GM23338 (cell line): ENCODE data around the gene STX8. TPM values are rescaled to one million over a fixed set of nuclear protein-coding genes. Genes with fewer than 3 reads are reported as not detected.

Source experiments
- ATAC-seq: fragments of 200-7000 bp; cut with Tn5 transposase; 3 replicates; pipeline ENCODE4 v1.9.1; 2020
- DNase-seq: peaks from one replicate; pipeline ENCODE4 v3.0.0-alpha.2; 2015; ENCODE audit warnings: low spot score
- H2AFZ ChIP-seq: fragments of 200-600 bp; sonication (generic); 2 replicates; pipeline ENCODE4 v1.8.0; 2016; ENCODE audit warnings: antibody characterized with exemption, mild to moderate bottlenecking, moderate library complexity
- H3F3A ChIP-seq: fragments of 200-600 bp; sonication (generic); replicated peaks from 2 replicates; pipeline ENCODE4 v1.8.0; 2017; ENCODE audit warnings: antibody characterized with exemption, mixed run types, low read depth
- H3K27ac ChIP-seq: fragments of 200-600 bp; sonication (generic); 2 replicates; pipeline ENCODE4 v1.6.1; 2016; ENCODE audit warnings: low read depth
- H3K27me3 ChIP-seq: fragments of 200-600 bp; sonication (generic); 2 replicates; pipeline ENCODE4 v1.8.0; 2016; ENCODE audit warnings: mild to moderate bottlenecking, mixed run types, moderate library complexity; ENCODE audit not compliant: insufficient read depth
- H3K36me3 ChIP-seq: fragments of 200-600 bp; sonication (generic); 2 replicates; pipeline ENCODE4 v1.8.0; 2016; ENCODE audit warnings: mild to moderate bottlenecking; ENCODE audit not compliant: insufficient read depth
- H3K4me1 ChIP-seq: fragments of 200-600 bp; sonication (generic); 2 replicates; pipeline ENCODE4 v1.8.0; 2016; ENCODE audit warnings: mild to moderate bottlenecking, moderate library complexity; ENCODE audit not compliant: insufficient read depth
- H3K4me2 ChIP-seq: fragments of 200-600 bp; sonication (generic); 2 replicates; pipeline ENCODE4 v1.7.1; 2017; ENCODE audit warnings: mixed run types
- H3K4me3 ChIP-seq: fragments of 200-600 bp; sonication (generic); 2 replicates; pipeline ENCODE4 v1.6.1; 2016; ENCODE audit warnings: mixed run types
- H3K79me2 ChIP-seq: fragments of 200-600 bp; sonication (generic); replicated peaks from 2 replicates; pipeline ENCODE4 v1.8.0; 2017; ENCODE audit warnings: mild to moderate bottlenecking; ENCODE audit not compliant: insufficient read depth
- H3K9me2 ChIP-seq: fragments of 200-600 bp; sonication (generic); 2 replicates; pipeline ENCODE4 v1.8.0; 2017; ENCODE audit not compliant: insufficient read depth
- H4K20me1 ChIP-seq: fragments of 200-600 bp; sonication (generic); replicated peaks from 2 replicates; pipeline ENCODE4 v1.8.0; 2017; ENCODE audit warnings: mild to moderate bottlenecking; ENCODE audit not compliant: insufficient read depth
- H3K27ac Mint-ChIP-seq: 2 replicates; pipeline ENCODE4 v1.8.0; 2020; ENCODE audit warnings: inconsistent platforms, mild to moderate bottlenecking, moderate library complexity, mixed read lengths
- H3K27me3 Mint-ChIP-seq: 3 replicates; pipeline ENCODE4 v1.8.0; 2022; ENCODE audit warnings: low read depth, mild to moderate bottlenecking, moderate library complexity, mixed read lengths, inconsistent platforms; ENCODE audit not compliant: insufficient read depth, poor library complexity
- H3K36me3 Mint-ChIP-seq: 3 replicates; pipeline ENCODE4 v1.8.0; 2021; ENCODE audit warnings: low read depth, mild to moderate bottlenecking, inconsistent platforms, moderate library complexity, mixed read lengths
- H3K4me1 Mint-ChIP-seq: 3 replicates; pipeline ENCODE4 v1.8.0; 2020; ENCODE audit warnings: mild to moderate bottlenecking, inconsistent platforms, mixed read lengths
- H3K4me3 Mint-ChIP-seq: 3 replicates; pipeline ENCODE4 v1.8.0; 2021; ENCODE audit warnings: moderate library complexity, mild to moderate bottlenecking, inconsistent platforms, mixed read lengths
- H3K9me3 Mint-ChIP-seq: 3 replicates; pipeline ENCODE4 v1.8.0; 2020; ENCODE audit warnings: moderate library complexity, mild to moderate bottlenecking, inconsistent platforms, mixed read lengths
- CREB1 ChIP-seq: fragments of 250-450 bp; sonication (Bioruptor Pico); IDR thresholded peaks from 2 replicates; pipeline ENCODE4 v1.5.0; 2020; ENCODE audit warnings: low read depth, mild to moderate bottlenecking, moderate library complexity
- EZH2 ChIP-seq: fragments of 200-600 bp; sonication (generic); IDR thresholded peaks from one replicate; pipeline ENCODE4 v1.8.0; 2017; ENCODE audit warnings: antibody characterized with exemption, mild to moderate bottlenecking, low read depth; ENCODE audit not compliant: unreplicated experiment
- EZH2phosphoT487 ChIP-seq: fragments of 200-600 bp; sonication (generic); IDR thresholded peaks from one replicate; pipeline ENCODE4 v1.8.1; 2018; ENCODE audit warnings: antibody characterized with exemption; ENCODE audit not compliant: unreplicated experiment
- JUNB ChIP-seq: IDR thresholded peaks from one replicate; pipeline ENCODE4 v1.6.1; 2016; ENCODE audit warnings: antibody characterized with exemption; ENCODE audit not compliant: unreplicated experiment
- NANOG ChIP-seq: IDR thresholded peaks from 2 replicates; pipeline ENCODE4 v1.6.1; 2016; ENCODE audit warnings: antibody characterized with exemption, borderline replicate concordance
- POLR2AphosphoS5 ChIP-seq: IDR thresholded peaks from 2 replicates; pipeline ENCODE4 v1.6.1; 2016; ENCODE audit warnings: antibody characterized with exemption, low read depth
- STAT1 ChIP-seq: IDR thresholded peaks from one replicate; pipeline ENCODE4 v1.6.1; 2016; ENCODE audit warnings: antibody characterized with exemption; ENCODE audit not compliant: unreplicated experiment
- ZNF114 ChIP-seq: fragments of 250-450 bp; sonication (Bioruptor Pico); IDR thresholded peaks from 2 replicates; pipeline ENCODE4 v1.5.0; 2020; ENCODE audit warnings: mild to moderate bottlenecking, moderate library complexity
- ZNF331 ChIP-seq: fragments of 250-450 bp; sonication (Bioruptor Pico); IDR thresholded peaks from 2 replicates; pipeline ENCODE4 v1.5.0; 2020; ENCODE audit warnings: low read depth, mild to moderate bottlenecking, moderate library complexity
- polyA plus RNA-seq: library from polyadenylated mRNA; unstranded; fragments of >200 nt; fragmentation: Nextera tagmentation; extraction: Ambion mirVana; gene quantifications from 2 replicates; pipeline ENCODE4 v1.2.1, GENCODE V29; 2016
- total RNA-seq: library from RNA; depleted of rRNA; stranded (reverse); fragments of >200 nt; shearing (Covaris generic); gene quantifications from 2 replicates; pipeline ENCODE4 v1.2.3, GENCODE V29; 2014
- TF ChIP-seq, protein P1 (sequence below), 2 experiments: fragments of 200-600 bp in 1 of 2; sonication (generic) in 1 of 2; conservative IDR thresholded peaks; 2 replicates each; pipeline versions ENCODE4 v1.5.1 to v1.6.1; 2016 to 2017; ENCODE audit warnings: antibody characterized with exemption in 2 of 2, low read depth in 2 of 2, mild to moderate bottlenecking in 2 of 2, moderate library complexity in 1 of 2
- TF ChIP-seq, protein P2 (sequence below): IDR thresholded peaks from one replicate; pipeline ENCODE4 v1.6.1; 2018; ENCODE audit warnings: antibody characterized with exemption; ENCODE audit not compliant: unreplicated experiment
- TF ChIP-seq, protein P3 (sequence below): IDR thresholded peaks from 2 replicates; pipeline ENCODE4 v1.6.1; 2016; ENCODE audit warnings: antibody characterized with exemption
- TF ChIP-seq, protein P4 (sequence below): fragments of 250-450 bp; sonication (Bioruptor Pico); IDR thresholded peaks from 2 replicates; pipeline ENCODE4 v1.5.0; 2020; ENCODE audit warnings: mild to moderate bottlenecking, moderate library complexity

STX8 gene
- total and polyA plus RNA-seq, 2 experiments from 2014 or later: 59.4 to 82.3 TPM

DNA sequence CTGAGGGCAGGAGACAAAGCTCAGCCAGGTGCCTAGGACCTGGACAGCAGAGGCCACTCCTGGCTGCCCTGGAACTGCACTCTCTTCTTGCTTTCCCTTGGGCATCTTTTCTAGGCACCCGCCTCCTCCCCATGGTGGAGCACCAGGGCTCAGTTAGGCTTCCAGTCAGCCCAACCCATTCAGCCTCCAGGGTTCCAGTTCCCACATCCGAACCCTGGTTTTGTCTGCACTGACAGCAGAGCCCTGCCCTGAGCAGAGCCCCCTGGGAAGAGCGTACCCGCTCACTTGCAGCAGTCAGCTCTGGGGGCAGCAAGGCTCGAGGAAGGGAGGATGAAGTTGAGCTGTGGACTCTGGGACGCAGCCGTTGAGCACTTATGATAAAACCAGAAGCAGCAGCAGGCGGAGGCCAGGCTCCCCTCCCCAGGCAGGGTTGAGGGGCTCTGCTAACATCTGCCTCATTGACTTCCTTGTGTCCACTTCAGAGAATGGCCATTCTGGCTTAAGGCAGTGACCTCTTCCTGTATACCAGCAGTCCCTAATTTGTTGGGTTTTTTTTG lies 341.2 kb downstream of the STX8 start:
- Mint-ChIP-seq H3K36me3 (no peaks in the 10 kb centered on the region; the same call in 2 of the 3 replicates), H3K9me3 (no peaks in the 10 kb centered on the region; the same call in 2 of the 3 replicates), H3K4me1 (peaks cover 6% of the 10 kb centered on the region), H3K4me3 (no peak overlapping the region), H3K27me3 (peaks cover 14% of the 10 kb centered on the region), H3K27ac (no peak overlapping the region)
- no peak for ATAC-seq
- no peak for DNase-seq
- no peaks in the 10 kb centered on the region for H3K9me2 ChIP-seq
- no peaks in the 10 kb centered on the region for H3F3A ChIP-seq
- H3K27me3 ChIP-seq: peaks cover 11% of the 10 kb centered on the region; the same call in 1 of the 2 replicates
- no peaks in the 10 kb centered on the region for H3K79me2 ChIP-seq
- no peak overlapping the region for H3K4me2 ChIP-seq
- H2AFZ ChIP-seq: no peak overlapping the region
- no peak for TF ChIP-seq STAT1
- TF ChIP-seq ZNF331 (CRISPR knock-in tag): no peak
- no peak for TF ChIP-seq NANOG
- no peak for TF ChIP-seq CREB1 (CRISPR knock-in tag)
- no peak for TF ChIP-seq EZH2phosphoT487
- TF ChIP-seq, protein P1, sequence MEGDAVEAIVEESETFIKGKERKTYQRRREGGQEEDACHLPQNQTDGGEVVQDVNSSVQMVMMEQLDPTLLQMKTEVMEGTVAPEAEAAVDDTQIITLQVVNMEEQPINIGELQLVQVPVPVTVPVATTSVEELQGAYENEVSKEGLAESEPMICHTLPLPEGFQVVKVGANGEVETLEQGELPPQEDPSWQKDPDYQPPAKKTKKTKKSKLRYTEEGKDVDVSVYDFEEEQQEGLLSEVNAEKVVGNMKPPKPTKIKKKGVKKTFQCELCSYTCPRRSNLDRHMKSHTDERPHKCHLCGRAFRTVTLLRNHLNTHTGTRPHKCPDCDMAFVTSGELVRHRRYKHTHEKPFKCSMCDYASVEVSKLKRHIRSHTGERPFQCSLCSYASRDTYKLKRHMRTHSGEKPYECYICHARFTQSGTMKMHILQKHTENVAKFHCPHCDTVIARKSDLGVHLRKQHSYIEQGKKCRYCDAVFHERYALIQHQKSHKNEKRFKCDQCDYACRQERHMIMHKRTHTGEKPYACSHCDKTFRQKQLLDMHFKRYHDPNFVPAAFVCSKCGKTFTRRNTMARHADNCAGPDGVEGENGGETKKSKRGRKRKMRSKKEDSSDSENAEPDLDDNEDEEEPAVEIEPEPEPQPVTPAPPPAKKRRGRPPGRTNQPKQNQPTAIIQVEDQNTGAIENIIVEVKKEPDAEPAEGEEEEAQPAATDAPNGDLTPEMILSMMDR (conservative IDR thresholded peaks at IDR 0.05; ENCODE audit: low read depth in 2 of 2): no peak
- TF ChIP-seq, protein P2, sequence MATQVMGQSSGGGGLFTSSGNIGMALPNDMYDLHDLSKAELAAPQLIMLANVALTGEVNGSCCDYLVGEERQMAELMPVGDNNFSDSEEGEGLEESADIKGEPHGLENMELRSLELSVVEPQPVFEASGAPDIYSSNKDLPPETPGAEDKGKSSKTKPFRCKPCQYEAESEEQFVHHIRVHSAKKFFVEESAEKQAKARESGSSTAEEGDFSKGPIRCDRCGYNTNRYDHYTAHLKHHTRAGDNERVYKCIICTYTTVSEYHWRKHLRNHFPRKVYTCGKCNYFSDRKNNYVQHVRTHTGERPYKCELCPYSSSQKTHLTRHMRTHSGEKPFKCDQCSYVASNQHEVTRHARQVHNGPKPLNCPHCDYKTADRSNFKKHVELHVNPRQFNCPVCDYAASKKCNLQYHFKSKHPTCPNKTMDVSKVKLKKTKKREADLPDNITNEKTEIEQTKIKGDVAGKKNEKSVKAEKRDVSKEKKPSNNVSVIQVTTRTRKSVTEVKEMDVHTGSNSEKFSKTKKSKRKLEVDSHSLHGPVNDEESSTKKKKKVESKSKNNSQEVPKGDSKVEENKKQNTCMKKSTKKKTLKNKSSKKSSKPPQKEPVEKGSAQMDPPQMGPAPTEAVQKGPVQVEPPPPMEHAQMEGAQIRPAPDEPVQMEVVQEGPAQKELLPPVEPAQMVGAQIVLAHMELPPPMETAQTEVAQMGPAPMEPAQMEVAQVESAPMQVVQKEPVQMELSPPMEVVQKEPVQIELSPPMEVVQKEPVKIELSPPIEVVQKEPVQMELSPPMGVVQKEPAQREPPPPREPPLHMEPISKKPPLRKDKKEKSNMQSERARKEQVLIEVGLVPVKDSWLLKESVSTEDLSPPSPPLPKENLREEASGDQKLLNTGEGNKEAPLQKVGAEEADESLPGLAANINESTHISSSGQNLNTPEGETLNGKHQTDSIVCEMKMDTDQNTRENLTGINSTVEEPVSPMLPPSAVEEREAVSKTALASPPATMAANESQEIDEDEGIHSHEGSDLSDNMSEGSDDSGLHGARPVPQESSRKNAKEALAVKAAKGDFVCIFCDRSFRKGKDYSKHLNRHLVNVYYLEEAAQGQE: no peak
- no peak for TF ChIP-seq ZNF114 (CRISPR knock-in tag)
- no peak for TF ChIP-seq POLR2AphosphoS5
- no peak for TF ChIP-seq EZH2
- TF ChIP-seq, protein P3, sequence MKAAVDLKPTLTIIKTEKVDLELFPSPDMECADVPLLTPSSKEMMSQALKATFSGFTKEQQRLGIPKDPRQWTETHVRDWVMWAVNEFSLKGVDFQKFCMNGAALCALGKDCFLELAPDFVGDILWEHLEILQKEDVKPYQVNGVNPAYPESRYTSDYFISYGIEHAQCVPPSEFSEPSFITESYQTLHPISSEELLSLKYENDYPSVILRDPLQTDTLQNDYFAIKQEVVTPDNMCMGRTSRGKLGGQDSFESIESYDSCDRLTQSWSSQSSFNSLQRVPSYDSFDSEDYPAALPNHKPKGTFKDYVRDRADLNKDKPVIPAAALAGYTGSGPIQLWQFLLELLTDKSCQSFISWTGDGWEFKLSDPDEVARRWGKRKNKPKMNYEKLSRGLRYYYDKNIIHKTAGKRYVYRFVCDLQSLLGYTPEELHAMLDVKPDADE: no peak
- TF ChIP-seq JUNB: no peak
- TF ChIP-seq, protein P4, sequence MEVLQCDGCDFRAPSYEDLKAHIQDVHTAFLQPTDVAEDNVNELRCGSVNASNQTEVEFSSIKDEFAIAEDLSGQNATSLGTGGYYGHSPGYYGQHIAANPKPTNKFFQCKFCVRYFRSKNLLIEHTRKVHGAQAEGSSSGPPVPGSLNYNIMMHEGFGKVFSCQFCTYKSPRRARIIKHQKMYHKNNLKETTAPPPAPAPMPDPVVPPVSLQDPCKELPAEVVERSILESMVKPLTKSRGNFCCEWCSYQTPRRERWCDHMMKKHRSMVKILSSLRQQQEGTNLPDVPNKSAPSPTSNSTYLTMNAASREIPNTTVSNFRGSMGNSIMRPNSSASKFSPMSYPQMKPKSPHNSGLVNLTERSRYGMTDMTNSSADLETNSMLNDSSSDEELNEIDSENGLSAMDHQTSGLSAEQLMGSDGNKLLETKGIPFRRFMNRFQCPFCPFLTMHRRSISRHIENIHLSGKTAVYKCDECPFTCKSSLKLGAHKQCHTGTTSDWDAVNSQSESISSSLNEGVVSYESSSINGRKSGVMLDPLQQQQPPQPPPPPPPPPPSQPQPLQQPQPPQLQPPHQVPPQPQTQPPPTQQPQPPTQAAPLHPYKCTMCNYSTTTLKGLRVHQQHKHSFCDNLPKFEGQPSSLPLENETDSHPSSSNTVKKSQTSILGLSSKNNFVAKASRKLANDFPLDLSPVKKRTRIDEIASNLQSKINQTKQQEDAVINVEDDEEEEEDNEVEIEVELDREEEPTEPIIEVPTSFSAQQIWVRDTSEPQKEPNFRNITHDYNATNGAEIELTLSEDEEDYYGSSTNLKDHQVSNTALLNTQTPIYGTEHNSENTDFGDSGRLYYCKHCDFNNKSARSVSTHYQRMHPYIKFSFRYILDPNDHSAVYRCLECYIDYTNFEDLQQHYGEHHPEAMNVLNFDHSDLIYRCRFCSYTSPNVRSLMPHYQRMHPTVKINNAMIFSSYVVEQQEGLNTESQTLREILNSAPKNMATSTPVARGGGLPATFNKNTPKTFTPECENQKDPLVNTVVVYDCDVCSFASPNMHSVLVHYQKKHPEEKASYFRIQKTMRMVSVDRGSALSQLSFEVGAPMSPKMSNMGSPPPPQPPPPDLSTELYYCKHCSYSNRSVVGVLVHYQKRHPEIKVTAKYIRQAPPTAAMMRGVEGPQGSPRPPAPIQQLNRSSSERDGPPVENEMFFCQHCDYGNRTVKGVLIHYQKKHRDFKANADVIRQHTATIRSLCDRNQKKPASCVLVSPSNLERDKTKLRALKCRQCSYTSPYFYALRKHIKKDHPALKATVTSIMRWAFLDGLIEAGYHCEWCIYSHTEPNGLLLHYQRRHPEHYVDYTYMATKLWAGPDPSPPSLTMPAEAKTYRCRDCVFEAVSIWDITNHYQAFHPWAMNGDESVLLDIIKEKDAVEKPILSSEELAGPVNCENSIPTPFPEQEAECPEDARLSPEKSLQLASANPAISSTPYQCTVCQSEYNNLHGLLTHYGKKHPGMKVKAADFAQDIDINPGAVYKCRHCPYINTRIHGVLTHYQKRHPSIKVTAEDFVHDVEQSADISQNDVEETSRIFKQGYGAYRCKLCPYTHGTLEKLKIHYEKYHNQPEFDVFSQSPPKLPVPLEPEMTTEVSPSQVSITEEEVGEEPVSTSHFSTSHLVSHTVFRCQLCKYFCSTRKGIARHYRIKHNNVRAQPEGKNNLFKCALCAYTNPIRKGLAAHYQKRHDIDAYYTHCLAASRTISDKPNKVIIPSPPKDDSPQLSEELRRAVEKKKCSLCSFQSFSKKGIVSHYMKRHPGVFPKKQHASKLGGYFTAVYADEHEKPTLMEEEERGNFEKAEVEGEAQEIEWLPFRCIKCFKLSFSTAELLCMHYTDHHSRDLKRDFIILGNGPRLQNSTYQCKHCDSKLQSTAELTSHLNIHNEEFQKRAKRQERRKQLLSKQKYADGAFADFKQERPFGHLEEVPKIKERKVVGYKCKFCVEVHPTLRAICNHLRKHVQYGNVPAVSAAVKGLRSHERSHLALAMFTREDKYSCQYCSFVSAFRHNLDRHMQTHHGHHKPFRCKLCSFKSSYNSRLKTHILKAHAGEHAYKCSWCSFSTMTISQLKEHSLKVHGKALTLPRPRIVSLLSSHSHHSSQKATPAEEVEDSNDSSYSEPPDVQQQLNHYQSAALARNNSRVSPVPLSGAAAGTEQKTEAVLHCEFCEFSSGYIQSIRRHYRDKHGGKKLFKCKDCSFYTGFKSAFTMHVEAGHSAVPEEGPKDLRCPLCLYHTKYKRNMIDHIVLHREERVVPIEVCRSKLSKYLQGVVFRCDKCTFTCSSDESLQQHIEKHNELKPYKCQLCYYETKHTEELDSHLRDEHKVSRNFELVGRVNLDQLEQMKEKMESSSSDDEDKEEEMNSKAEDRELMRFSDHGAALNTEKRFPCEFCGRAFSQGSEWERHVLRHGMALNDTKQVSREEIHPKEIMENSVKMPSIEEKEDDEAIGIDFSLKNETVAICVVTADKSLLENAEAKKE (CRISPR knock-in tag): no peak
- H4K20me1 ChIP-seq: no peaks in the 10 kb centered on the region
- no peak overlapping the region for H3K27ac ChIP-seq
- no peak overlapping the region for H3K4me3 ChIP-seq
- no peaks in the 10 kb centered on the region for H3K36me3 ChIP-seq
- H3K4me1 ChIP-seq: peaks cover 9% of the 10 kb centered on the region; the same call in 1 of the 2 replicates
